Choroid plexus epithelial cell (primary cell): ENCODE results near the gene REXO4.

ENCODE experiments used
- DNase-seq: peaks from one replicate; pipeline ENCODE4 v3.0.0-alpha.2; 2010; ENCODE audit warnings: low read depth
- H3K4me3 ChIP-seq: 2 replicates; pipeline ENCODE4 v1.5.1; 2011; ENCODE audit warnings: low read depth, mild to moderate bottlenecking, control low read depth, low read length, moderate library complexity
- TF ChIP-seq, protein P1 (sequence below): conservative IDR thresholded peaks from 2 replicates; pipeline ENCODE4 v1.5.1; 2011; ENCODE audit warnings: low read depth, mild to moderate bottlenecking, control low read depth, inconsistent platforms, low read length, moderate library complexity

Gene REXO4, protein sequence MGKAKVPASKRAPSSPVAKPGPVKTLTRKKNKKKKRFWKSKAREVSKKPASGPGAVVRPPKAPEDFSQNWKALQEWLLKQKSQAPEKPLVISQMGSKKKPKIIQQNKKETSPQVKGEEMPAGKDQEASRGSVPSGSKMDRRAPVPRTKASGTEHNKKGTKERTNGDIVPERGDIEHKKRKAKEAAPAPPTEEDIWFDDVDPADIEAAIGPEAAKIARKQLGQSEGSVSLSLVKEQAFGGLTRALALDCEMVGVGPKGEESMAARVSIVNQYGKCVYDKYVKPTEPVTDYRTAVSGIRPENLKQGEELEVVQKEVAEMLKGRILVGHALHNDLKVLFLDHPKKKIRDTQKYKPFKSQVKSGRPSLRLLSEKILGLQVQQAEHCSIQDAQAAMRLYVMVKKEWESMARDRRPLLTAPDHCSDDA

DNA sequence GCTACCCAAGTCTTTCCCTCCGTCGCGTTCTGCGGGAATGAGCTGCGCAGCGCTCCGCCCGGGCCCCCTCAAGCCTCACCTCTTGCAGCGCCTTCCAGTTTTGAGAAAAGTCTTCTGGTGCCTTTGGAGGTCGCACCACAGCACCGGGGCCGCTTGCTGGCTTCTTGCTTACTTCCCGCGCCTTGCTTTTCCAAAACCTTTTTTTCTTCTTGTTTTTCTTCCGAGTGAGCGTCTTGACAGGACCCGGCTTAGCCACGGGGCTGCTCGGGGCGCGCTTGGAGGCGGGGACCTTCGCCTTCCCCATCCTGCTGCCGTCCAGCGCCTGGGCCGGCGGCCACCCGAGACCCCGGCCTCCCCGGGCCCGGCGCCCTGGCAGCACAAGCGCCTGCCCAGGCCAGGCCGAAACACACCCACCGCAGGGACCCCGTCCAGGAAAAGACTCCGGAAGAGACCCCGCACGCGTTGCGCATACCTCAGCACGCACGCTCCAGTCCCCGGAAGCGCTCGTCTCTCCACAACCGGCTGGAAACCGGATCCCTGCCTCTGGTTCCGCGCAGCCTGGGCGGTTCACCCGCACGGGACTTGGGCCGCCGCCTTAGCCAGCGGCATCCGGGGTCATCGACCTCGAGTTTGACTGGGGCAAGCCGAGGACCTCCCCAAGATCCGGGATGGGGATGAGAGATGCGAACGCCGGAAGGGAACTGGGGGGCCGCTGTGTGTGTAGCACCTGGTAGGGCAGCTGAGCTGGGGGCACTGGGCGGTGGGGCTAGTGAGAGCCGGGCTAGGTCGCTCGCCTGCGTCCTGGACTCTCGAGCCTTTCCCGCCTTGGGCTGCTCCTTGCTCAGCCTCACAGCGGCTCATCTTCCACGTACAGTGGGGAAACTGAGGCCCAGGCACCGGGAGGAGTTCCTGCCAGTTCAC is at the start of gene REXO4:
TSS of gene REXO4 (minus strand) at position 470 of the 921 bp plus-strand sequence. CDS start at position 304, 166 bp downstream.
- TF ChIP-seq, protein P1, sequence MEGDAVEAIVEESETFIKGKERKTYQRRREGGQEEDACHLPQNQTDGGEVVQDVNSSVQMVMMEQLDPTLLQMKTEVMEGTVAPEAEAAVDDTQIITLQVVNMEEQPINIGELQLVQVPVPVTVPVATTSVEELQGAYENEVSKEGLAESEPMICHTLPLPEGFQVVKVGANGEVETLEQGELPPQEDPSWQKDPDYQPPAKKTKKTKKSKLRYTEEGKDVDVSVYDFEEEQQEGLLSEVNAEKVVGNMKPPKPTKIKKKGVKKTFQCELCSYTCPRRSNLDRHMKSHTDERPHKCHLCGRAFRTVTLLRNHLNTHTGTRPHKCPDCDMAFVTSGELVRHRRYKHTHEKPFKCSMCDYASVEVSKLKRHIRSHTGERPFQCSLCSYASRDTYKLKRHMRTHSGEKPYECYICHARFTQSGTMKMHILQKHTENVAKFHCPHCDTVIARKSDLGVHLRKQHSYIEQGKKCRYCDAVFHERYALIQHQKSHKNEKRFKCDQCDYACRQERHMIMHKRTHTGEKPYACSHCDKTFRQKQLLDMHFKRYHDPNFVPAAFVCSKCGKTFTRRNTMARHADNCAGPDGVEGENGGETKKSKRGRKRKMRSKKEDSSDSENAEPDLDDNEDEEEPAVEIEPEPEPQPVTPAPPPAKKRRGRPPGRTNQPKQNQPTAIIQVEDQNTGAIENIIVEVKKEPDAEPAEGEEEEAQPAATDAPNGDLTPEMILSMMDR = no peak
- peak; percentile 88 for DNase-seq
- peak within 1 kb of the TSS; percentile 79 for H3K4me3 ChIP-seq

DNA sequence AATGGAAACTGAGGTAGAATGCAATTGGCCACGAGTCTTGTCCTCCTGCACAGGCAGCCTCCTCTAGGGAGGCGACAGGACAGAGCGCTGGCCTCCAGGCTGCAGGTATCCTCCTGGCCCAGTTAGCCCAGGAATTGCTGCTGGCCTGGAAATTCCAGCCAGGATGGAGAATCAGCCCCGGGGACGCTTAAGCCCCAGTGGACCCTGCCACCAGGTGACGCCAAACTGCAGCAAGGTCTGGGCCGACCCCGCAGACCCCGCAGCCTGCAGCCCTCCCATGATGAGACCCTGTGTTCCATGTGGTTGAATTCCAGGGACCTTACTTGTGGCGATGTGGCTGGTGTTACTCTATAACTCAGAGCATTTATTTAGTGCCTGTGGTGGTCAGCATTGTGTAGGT is 49.3 kb upstream of the REXO4 start:
- no peak overlapping the region for H3K4me3 ChIP-seq
- TF ChIP-seq, protein P1 = no peak
- no peak for DNase-seq

DNA sequence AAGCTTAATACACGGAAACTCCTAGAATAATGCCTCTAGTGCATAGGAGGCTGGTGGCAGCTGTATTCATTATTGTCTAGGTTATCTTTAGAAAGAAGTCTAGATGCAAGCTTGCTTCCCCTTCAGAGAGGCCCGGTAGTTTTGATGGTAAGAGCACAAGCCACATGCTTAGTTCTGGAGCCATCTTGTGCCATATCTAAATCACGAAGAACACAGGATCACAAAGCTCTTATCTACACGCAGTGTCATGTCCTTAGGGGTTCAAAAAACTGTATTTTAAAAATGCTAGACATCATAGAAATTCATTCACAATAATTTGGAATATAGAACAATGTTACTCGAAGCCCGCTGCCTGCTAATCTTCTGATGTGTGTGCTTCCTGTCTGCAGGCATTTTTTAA is 48.2 kb upstream of the REXO4 start:
- TF ChIP-seq, protein P1 = no peak
- DNase-seq = no peak
- H3K4me3 ChIP-seq = no peak overlapping the region

DNA sequence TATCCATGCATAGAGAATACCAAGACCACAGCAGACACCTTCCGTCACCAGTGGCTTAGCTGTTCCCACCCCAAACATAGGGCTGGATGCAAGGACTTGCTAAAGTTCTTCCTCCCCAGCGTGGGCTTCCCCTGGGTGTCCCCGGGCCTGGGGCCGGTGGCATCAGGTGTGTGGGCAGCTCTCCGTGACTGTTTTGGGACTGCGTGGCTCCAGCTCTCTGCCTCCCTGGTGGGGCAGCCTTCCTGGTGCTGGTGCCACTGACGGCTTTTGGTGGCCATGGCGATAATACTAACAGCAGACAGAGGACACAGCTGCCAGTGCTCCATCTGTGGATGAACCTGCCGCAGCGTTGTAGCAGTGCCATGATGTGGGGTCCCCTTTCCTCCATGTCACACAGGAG is 46.8 kb upstream of the REXO4 start:
- TF ChIP-seq, protein P1 = no peak
- DNase-seq = no peak
- no peak overlapping the region for H3K4me3 ChIP-seq

DNA sequence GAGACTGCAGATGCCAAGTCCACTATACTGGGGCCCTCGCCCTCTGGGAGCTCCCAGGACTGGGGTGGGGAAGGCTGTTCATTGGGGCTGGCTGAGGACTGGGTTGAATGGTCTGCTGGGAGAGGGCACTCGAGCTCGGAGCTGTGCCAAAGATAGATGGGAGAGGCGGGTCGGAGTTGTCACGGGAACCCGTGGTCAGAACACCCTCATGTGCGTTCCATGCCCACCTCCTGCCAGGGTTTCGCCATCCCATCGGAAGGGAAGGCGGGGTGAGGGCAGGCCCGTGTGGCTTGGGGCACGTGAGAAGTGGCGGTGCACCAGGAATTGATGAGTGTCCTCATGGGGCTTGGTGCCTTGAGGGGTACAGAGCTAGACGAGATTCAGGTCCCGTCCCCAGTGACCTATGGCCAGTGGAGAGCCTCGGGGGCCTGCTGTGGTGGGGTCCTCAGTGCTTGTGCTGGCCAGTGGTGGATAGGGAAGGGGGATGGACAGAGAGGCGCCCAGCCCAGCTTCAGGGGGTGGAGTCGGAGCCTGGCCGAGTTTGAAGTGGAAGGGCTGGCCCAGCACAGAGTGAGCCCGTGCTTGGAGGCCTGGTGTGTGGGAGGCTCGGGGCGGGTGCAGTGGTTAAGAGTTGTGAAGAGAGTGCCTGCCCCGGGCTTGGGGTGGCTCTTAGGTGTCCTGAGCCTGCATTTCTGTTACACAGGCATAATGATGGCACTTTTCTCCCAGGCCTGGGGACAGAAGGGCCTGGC is 46.2 kb upstream of the REXO4 start:
- no peak for DNase-seq
- no peak overlapping the region for H3K4me3 ChIP-seq
- TF ChIP-seq, protein P1 = no peak

DNA sequence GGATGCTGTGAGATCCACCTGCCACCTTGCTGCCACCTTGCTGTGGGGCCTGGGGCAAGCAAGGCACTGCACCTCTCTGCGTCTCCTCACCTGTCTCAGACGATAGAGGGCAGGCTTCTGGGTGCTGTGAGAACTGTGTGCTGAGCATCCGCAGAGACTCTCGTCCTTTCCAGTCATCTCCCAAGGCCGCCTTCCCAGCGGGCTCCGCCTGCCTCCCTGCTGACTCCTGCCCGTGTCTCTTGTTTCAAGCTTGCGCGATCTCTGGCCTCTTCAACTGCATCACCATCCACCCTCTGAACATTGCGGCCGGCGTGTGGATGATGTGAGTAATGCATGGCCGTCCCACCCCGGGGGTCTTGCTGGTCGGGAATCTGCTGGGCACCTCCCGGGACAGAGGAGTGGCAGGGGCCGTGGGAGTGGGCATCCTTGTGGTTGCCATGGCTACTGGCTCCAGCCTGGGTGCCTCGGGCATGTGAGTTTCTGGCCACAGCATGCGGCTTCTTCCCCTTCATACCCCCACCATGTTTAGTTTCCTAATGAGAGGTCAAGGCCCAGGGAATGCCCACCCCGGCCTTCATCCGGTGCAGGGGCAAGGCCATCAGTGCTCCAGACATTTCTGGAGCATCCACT is 45.5 kb upstream of the REXO4 start:
- TF ChIP-seq, protein P1 = peak; percentile 1
- no peak overlapping the region for H3K4me3 ChIP-seq
- DNase-seq = no peak
